ENCODE results near the gene ZNF213.

Gene ZNF213

GRCh38 chr16:3189869-3190268 is 55.0 kb downstream of the ZNF213 start:
- Histone ChIP-seq H3K9ac (ENCODE audit: low read depth, low read length) (peak overlapping the region; percentile 66), H3K9me3 (ENCODE audit: control insufficient read depth, insufficient read depth, low read length) (no peaks in the 10 kb centered on the region), H3K36me3 (ENCODE audit: insufficient read depth, low read length) (no peaks in the 10 kb centered on the region), H3K4me1 (ENCODE audit: insufficient read depth, low read length) (no peaks in the 10 kb centered on the region)

GRCh38 chr16:3190949-3191353 is 56.1 kb downstream of the ZNF213 start:
- Histone ChIP-seq H3K4me1 (ENCODE audit: insufficient read depth, low read length) (no peaks in the 10 kb centered on the region), H3K9me3 (ENCODE audit: control insufficient read depth, insufficient read depth, low read length) (no peaks in the 10 kb centered on the region), H3K9ac (ENCODE audit: low read depth, low read length) (peak overlapping the region; percentile 66; the same call in 1 of the 2 replicates), H3K36me3 (ENCODE audit: insufficient read depth, low read length) (no peaks in the 10 kb centered on the region)

Measured in ES-I3 (cell line).